ENCODE data around the gene YPEL3. TPM values are rescaled to one million over a fixed set of nuclear protein-coding genes. Genes with fewer than 3 reads are reported as not detected.

YPEL3 gene
- total RNA-seq, 4 donors from 2014 or later = 72.7 to 222 (median 154) TPM

DNA sequence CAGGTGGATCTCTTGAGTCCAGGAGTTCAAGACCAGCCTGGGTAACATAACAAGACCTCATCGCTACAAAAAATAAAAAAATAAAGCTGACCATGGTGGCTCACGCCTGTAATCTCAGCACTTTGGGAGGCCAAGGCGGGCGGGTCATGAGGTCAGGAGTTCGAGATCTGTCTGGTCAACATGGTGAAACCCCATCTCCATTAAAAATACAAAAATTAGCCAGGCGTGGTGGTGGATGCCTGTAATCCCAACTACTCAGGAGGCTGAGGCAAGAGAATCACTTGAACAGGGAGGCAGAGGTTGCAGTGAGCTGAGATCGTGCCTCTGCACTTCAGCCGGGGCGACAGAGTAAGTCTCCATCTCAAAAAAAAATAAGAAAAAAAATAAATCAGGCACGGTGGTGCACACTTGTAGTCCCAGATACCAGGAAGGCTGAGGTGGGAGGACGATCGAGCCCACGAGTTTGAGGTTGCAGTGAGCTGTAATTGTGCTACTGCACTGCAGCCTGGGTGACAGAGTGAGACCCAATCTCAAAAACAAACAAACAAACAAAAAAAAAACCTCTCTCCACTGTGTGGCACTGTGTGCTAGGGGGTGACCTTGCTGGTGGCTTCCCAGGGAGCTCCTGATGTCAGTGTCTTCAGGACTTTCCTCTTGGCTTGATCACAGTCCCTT, 46.8 kb upstream of the YPEL3 start:
- intact Hi-C loops (cut with DNase I) = loop anchor here (10.0 kb wide), 1 partner anchor 342 kb away; no protein-coding TSS in a partner anchor
- Histone ChIP-seq H3K27ac (replicated peaks in 1 of 4) (no peak overlapping the region), H3K4me1 (no peaks in the 10 kb centered on the region), H3K27me3 (no peaks in the 10 kb centered on the region), H3K4me3 (no peak overlapping the region), H3K36me3 (no peaks in the 10 kb centered on the region), H3K9me3 (no peaks in the 10 kb centered on the region)
- 80% methylated on average over 13 of the region's 13 CpGs for WGBS
- TF ChIP-seq EP300 (IDR thresholded peaks at IDR 0.05) (no peak), POLR2A (IDR thresholded peaks at IDR 0.05; ENCODE audit: low read depth) (no peak), POLR2AphosphoS5 (IDR thresholded peaks at IDR 0.05) (no peak)
- TF ChIP-seq, protein P1, sequence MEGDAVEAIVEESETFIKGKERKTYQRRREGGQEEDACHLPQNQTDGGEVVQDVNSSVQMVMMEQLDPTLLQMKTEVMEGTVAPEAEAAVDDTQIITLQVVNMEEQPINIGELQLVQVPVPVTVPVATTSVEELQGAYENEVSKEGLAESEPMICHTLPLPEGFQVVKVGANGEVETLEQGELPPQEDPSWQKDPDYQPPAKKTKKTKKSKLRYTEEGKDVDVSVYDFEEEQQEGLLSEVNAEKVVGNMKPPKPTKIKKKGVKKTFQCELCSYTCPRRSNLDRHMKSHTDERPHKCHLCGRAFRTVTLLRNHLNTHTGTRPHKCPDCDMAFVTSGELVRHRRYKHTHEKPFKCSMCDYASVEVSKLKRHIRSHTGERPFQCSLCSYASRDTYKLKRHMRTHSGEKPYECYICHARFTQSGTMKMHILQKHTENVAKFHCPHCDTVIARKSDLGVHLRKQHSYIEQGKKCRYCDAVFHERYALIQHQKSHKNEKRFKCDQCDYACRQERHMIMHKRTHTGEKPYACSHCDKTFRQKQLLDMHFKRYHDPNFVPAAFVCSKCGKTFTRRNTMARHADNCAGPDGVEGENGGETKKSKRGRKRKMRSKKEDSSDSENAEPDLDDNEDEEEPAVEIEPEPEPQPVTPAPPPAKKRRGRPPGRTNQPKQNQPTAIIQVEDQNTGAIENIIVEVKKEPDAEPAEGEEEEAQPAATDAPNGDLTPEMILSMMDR (IDR thresholded peaks at IDR 0.05) = no peak
- no peak for DNase-seq (ENCODE audit: extremely low spot score)

DNA sequence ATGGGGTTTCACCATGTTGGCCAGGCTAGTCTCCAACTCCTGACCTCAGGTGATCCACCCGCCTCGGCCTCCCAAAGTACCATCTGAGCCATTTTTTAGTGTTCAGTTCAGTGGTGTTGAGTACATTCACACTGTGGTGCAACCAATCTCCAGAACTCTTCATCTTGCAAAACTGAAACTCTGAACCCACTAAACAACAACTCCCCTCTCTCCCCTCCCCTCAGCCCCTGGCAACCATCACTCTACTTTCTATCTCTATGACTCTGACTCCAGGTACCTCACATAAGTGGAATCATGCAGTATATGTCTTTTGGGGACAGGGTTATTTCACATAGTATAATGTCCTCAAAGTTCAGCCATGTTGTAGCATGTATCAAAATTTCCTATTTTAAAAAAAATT, 45.7 kb upstream of the YPEL3 start:
- H3K4me1 ChIP-seq = no peaks in the 10 kb centered on the region
- 100% methylated on average over 2 of the region's 2 CpGs for WGBS
- no peak for DNase-seq (ENCODE audit: extremely low spot score)
- no peaks in the 10 kb centered on the region for H3K27me3 ChIP-seq
- H3K4me3 ChIP-seq = no peak overlapping the region
- no peak overlapping the region for H3K27ac ChIP-seq (replicated peaks in 1 of 4)
- no peaks in the 10 kb centered on the region for H3K36me3 ChIP-seq
- no peak for TF ChIP-seq EP300 (IDR thresholded peaks at IDR 0.05)
- TF ChIP-seq, protein P1 (IDR thresholded peaks at IDR 0.05) = no peak
- intact Hi-C loops (cut with DNase I) = loop anchor here (10.0 kb wide), 1 partner anchor 343 kb away; no protein-coding TSS in a partner anchor
- H3K9me3 ChIP-seq = no peaks in the 10 kb centered on the region

DNA sequence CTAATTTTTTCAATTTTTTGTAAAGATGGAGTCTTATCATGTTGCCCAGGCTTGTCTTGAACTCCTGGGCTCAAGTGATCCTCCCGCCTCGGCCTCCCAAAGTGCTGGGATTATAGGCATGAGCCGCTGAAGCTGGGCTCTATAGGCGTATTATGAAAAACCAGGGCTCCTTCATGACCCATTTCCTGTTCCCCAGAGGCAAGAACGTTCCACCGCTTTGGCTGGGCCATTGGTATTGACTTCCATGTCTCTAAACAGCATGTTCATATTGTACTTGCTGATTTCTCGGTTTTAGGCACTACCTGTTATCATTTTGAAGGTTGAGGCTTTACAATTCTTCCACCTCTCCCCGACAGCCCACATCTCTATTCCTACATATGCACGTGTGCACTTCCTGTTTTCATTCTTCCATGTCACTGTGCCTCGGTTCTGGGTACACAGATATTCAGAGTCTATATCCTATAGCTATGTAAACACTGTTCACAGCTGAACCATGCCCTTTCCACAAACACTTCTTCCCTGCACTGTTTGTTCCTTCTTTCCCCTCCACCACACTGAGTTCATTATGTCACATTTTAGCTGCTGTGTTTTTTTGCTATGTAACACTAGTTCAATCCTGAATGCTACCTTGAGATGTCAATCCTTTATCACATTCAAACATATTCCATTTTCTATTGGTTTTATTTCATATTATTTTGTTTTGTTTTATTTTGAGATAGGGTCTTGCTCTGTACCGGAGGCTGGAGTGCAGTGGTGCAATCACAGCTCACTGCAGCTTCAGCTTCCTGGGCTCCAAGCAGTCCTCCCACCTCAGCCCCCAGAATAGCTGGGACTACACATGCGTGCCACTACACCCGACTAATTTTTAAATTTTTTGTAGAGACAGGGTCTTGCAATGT, 43.8 kb upstream of the YPEL3 start:
- Histone ChIP-seq H3K36me3 (no peaks in the 10 kb centered on the region), H3K9me3 (no peaks in the 10 kb centered on the region), H3K27ac (replicated peaks in 1 of 4) (no peak overlapping the region), H3K4me1 (no peaks in the 10 kb centered on the region), H3K27me3 (no peaks in the 10 kb centered on the region), H3K4me3 (no peak overlapping the region)
- DNase-seq (ENCODE audit: extremely low spot score) = no peak
- 75% methylated on average over 13 of the region's 13 CpGs for WGBS
- intact Hi-C loops (cut with DNase I) = loop anchor here (10.0 kb wide), 1 partner anchor 345 kb away; no protein-coding TSS in a partner anchor
- TF ChIP-seq EP300 (IDR thresholded peaks at IDR 0.05) (no peak), POLR2AphosphoS5 (IDR thresholded peaks at IDR 0.05) (no peak), POLR2A (IDR thresholded peaks at IDR 0.05; ENCODE audit: low read depth) (no peak)
- TF ChIP-seq, protein P1 (IDR thresholded peaks at IDR 0.05) = no peak

DNA sequence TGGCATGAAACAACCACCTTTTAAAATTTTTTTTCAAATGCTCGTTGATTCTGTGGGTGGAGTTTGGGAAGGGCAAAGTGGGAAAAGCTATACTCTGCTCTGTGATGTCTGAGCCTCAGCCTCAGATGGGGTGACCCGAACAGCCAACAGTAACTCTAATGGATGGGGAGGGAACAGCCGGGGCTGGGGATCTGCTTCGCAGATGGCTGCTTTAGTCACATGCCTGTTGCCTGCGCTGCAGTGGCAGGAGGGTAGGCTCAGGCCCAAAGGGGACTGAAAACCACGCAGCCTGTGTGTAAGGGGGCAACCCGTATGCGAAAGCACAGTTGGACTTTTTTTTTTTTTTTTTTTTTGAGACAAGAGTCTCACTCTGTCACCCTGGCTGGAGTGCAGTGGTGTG, 41.9 kb upstream of the YPEL3 start:
- Histone ChIP-seq H3K4me3 (no peak overlapping the region), H3K27me3 (no peaks in the 10 kb centered on the region), H3K27ac (replicated peaks in 1 of 4) (no peak overlapping the region), H3K9me3 (no peaks in the 10 kb centered on the region), H3K4me1 (no peaks in the 10 kb centered on the region), H3K36me3 (no peaks in the 10 kb centered on the region)
- TF ChIP-seq EP300 (IDR thresholded peaks at IDR 0.05) (no peak), POLR2AphosphoS5 (IDR thresholded peaks at IDR 0.05) (no peak), POLR2A (IDR thresholded peaks at IDR 0.05; ENCODE audit: low read depth) (no peak)
- TF ChIP-seq, protein P1 (IDR thresholded peaks at IDR 0.05) = no peak
- intact Hi-C loops (cut with DNase I) = no loop called here
- whole genome bisulfite sequencing = 77% methylated on average over 8 of the region's 8 CpGs
- DNase-seq (ENCODE audit: extremely low spot score) = no peak

All from esophagus muscularis mucosa (tissue), 4 donors.